ENCODE data around the gene PITPNC1. TPM values are rescaled to one million over a fixed set of nuclear protein-coding genes. Genes with fewer than 3 reads are reported as not detected.

Gene PITPNC1
- total RNA-seq, 1 donor from 2014 or later = 19.3 TPM

DNA sequence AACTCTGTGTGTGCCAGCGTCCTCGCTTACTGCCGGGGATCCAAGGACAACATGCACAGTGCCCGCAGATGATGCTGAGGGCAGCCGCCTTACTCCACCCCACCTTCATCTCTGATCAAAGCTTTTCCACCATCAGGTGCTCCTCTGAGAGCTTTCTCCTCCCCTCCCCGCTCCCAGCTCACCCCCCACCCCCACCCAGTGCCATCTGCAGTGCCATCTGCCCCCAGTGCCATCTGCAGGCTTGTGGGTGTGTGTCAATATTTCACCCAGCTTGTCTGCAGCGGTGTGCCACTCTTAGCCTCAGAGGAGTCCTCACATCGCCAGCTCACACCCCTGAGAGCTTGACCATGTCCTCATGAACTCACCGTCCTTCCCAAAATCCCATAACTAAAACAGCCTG, 242.5 kb downstream of the PITPNC1 start:
- no peak for DNase-seq
- H3K36me3 Mint-ChIP-seq (ENCODE audit: low read depth) = peaks cover 2% of the 10 kb centered on the region
- ChIA-PET POLR2A (no interaction called here), CTCF (no interaction called here)
- no peak for ATAC-seq (ENCODE audit: low read depth)
- intact Hi-C loops (cut with micrococcal nuclease) = no loop called here
- H3K27me3 Mint-ChIP-seq = no peaks in the 10 kb centered on the region
- H3K9me3 Mint-ChIP-seq = no peaks in the 10 kb centered on the region
- no peaks in the 10 kb centered on the region for H3K4me1 Mint-ChIP-seq
- H3K4me3 Mint-ChIP-seq = no peak overlapping the region
- no peak overlapping the region for H3K27ac Mint-ChIP-seq
- TF ChIP-seq, protein P1, sequence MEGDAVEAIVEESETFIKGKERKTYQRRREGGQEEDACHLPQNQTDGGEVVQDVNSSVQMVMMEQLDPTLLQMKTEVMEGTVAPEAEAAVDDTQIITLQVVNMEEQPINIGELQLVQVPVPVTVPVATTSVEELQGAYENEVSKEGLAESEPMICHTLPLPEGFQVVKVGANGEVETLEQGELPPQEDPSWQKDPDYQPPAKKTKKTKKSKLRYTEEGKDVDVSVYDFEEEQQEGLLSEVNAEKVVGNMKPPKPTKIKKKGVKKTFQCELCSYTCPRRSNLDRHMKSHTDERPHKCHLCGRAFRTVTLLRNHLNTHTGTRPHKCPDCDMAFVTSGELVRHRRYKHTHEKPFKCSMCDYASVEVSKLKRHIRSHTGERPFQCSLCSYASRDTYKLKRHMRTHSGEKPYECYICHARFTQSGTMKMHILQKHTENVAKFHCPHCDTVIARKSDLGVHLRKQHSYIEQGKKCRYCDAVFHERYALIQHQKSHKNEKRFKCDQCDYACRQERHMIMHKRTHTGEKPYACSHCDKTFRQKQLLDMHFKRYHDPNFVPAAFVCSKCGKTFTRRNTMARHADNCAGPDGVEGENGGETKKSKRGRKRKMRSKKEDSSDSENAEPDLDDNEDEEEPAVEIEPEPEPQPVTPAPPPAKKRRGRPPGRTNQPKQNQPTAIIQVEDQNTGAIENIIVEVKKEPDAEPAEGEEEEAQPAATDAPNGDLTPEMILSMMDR (IDR thresholded peaks at IDR 0.05) = no peak

DNA sequence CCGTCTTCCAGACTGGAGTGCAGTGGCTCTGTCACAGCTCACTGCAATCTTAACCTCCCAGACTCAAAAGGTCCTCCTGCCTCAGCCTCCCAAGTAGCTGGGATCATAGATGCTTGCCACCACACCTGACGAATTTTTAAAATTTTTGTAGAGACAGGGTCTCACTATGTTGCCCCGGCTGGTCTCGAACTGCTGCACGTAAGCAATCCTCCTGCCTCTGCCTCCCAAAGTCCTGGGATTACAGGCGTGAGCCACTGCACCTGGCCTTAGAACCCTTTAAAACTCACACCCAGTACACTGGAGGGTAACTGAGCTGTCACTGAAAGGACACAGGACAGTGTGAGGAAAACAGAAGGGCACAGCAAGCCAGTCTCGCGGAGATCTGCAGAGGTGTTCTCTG, 243.0 kb downstream of the PITPNC1 start:
- no peaks in the 10 kb centered on the region for H3K9me3 Mint-ChIP-seq
- H3K36me3 Mint-ChIP-seq (ENCODE audit: low read depth) = peaks cover 2% of the 10 kb centered on the region
- H3K27ac Mint-ChIP-seq = no peak overlapping the region
- H3K4me3 Mint-ChIP-seq = no peak overlapping the region
- H3K4me1 Mint-ChIP-seq = no peaks in the 10 kb centered on the region
- TF ChIP-seq, protein P1 (IDR thresholded peaks at IDR 0.05) = no peak
- no peak for ATAC-seq (ENCODE audit: low read depth)
- no peaks in the 10 kb centered on the region for H3K27me3 Mint-ChIP-seq
- POLR2A ChIA-PET = no interaction called here
- DNase-seq = no peak
- intact Hi-C loops (cut with micrococcal nuclease) = no loop called here
- CTCF ChIA-PET = no interaction called here

DNA sequence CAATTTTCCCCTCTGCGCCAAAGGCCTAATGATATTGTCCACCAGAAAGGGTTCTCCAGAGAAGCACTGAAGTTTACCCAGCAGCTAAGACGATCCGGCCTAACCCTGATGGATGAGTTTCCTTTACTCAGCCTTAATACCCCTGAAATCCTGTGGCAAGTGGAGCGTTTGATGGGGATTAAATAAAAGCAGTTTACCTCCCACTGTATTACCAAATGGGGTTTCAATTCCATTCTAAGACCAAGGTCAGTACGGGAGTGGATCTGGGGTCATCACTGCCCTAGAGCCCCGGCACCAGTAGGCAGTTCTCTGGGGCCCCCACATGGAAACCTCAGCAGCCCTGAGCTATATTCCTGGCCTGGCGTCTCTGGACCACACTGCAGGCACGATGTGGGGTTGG, 243.6 kb downstream of the PITPNC1 start:
- no peak for ATAC-seq (ENCODE audit: low read depth)
- Mint-ChIP-seq H3K27me3 (no peaks in the 10 kb centered on the region), H3K27ac (no peak overlapping the region), H3K4me1 (no peaks in the 10 kb centered on the region), H3K36me3 (ENCODE audit: low read depth) (peaks cover 2% of the 10 kb centered on the region), H3K9me3 (no peaks in the 10 kb centered on the region), H3K4me3 (no peak overlapping the region)
- TF ChIP-seq, protein P1 (IDR thresholded peaks at IDR 0.05) = no peak
- ChIA-PET CTCF (no interaction called here), POLR2A (no interaction called here)
- intact Hi-C loops (cut with micrococcal nuclease) = no loop called here
- DNase-seq = no peak

DNA sequence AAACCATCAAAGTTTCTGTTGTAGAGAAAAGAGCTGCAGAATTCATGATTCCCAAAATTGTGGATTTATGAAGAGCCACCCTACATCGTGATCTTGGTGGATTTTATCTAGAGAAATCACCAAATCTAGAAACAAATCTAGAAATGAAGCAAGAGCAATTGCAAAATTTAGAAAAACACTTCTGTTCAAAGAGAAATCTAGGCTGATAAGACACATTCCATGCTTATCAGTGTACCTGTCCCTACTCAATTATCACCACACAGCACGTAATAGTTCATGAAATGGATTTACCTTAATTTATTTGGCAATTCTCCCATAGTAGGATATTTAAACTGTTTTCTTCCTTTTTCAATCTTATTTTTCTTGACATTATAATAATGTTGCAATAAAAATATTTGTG, 246.7 kb downstream of the PITPNC1 start:
- TF ChIP-seq, protein P1 (IDR thresholded peaks at IDR 0.05) = no peak
- intact Hi-C loops (cut with micrococcal nuclease) = no loop called here
- CTCF ChIA-PET = no interaction called here
- Mint-ChIP-seq H3K27me3 (no peaks in the 10 kb centered on the region), H3K9me3 (peaks cover 6% of the 10 kb centered on the region), H3K27ac (no peak overlapping the region), H3K4me1 (peaks cover 2% of the 10 kb centered on the region), H3K36me3 (ENCODE audit: low read depth) (peaks cover 6% of the 10 kb centered on the region), H3K4me3 (no peak overlapping the region)
- POLR2A ChIA-PET = interaction anchor here (0.7 kb wide), 1 partner anchor 1701 kb away, joined by 10 read pairs; no protein-coding TSS in a partner anchor
- DNase-seq = no peak
- ATAC-seq (ENCODE audit: low read depth) = no peak

DNA sequence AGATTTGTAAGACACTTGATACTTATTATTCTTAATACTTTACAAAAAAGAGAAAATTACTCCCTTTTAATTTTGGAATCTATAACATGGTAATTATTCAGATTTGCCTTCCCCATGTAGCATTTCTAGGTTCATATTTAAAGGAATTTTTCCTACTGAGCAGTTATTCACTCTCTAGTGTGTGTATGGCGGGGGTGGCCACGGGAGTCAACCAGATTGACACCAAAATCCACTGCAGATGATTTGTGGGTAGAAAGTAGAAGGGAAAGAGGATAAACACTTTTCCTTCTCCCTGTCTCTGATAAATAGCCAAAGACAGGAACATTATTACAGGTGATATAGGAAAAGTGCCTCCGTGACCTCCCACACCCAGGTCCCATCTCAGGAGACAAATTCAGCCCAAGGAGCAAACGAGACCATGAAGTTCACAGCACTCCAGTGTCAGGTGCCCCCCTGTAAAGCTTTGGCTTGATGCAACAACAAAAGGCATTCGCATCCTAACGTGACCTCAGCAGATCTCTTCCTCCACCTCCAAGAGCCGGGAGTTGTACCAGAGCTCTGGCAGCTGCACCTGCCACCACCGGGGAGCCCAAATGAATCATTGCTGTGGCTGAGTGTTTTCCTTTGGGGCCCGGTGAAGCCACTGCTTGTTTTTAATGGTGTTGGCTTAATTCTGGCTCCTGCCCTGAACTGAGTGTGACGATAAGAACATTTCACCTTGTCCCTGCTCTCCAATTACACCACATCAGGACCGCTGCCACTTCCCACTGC, 248.0 kb downstream of the PITPNC1 start:
- no peak overlapping the region for H3K27ac Mint-ChIP-seq
- peaks cover 2% of the 10 kb centered on the region for H3K4me1 Mint-ChIP-seq
- ATAC-seq (ENCODE audit: low read depth) (no peak), DNase-seq (no peak)
- peaks cover 4% of the 10 kb centered on the region for H3K36me3 Mint-ChIP-seq (ENCODE audit: low read depth)
- TF ChIP-seq, protein P1 (IDR thresholded peaks at IDR 0.05) = no peak
- peaks cover 6% of the 10 kb centered on the region for H3K9me3 Mint-ChIP-seq
- no peak overlapping the region for H3K4me3 Mint-ChIP-seq
- intact Hi-C loops (cut with micrococcal nuclease) = no loop called here
- ChIA-PET CTCF (interaction anchor here (0.7 kb wide), 1 partner anchor 238 kb away, joined by 3 read pairs; no protein-coding TSS in a partner anchor), POLR2A (no interaction called here)
- H3K27me3 Mint-ChIP-seq = no peaks in the 10 kb centered on the region
